ENCODE measurements around the gene RSPO3. TPM values are rescaled to one million over a fixed set of nuclear protein-coding genes. Genes with fewer than 3 reads are reported as not detected.
"Not testable (repeated sequence)": the region's sequence is repeated elsewhere in the genome, so short reads cannot be mapped to it uniquely, and the experiment has no call there.

Gene RSPO3
- total RNA-seq, 1 experiment from 2014 or later: not detected

GRCh38 chr6:127092466-127092865, 26.0 kb upstream of the RSPO3 start:
- intact Hi-C loops (cut with micrococcal nuclease; ENCODE audit: unreplicated experiment): no loop called here
- TF ChIP-seq CTCF (IDR thresholded peaks at IDR 0.05; ENCODE audit: unreplicated experiment): no peak
- DNase-seq: no peak
- Mint-ChIP-seq H3K9me3 (ENCODE audit: low read depth, unreplicated experiment) (no peaks in the 10 kb centered on the region), H3K27me3 (ENCODE audit: unreplicated experiment) (no peaks in the 10 kb centered on the region), H3K36me3 (ENCODE audit: insufficient read depth, unreplicated experiment) (no peaks in the 10 kb centered on the region), H3K4me1 (ENCODE audit: low read depth, unreplicated experiment) (no peaks in the 10 kb centered on the region), H3K27ac (ENCODE audit: unreplicated experiment) (no peak overlapping the region), H3K4me3 (ENCODE audit: low read depth, unreplicated experiment) (no peak overlapping the region)
- no TSS peak for BruUV-seq (replicated peaks)
- CTCF ChIA-PET: no interaction called here

GRCh38 chr6:127094791-127095190, 23.7 kb upstream of the RSPO3 start:
- no TSS peak for BruUV-seq (replicated peaks)
- no peaks in the 10 kb centered on the region for H3K4me1 Mint-ChIP-seq (ENCODE audit: low read depth, unreplicated experiment)
- H3K36me3 Mint-ChIP-seq (ENCODE audit: insufficient read depth, unreplicated experiment): no peaks in the 10 kb centered on the region
- no peak overlapping the region for H3K27ac Mint-ChIP-seq (ENCODE audit: unreplicated experiment)
- TF ChIP-seq CTCF (IDR thresholded peaks at IDR 0.05; ENCODE audit: unreplicated experiment): no peak
- no peaks in the 10 kb centered on the region for H3K27me3 Mint-ChIP-seq (ENCODE audit: unreplicated experiment)
- no peaks in the 10 kb centered on the region for H3K9me3 Mint-ChIP-seq (ENCODE audit: low read depth, unreplicated experiment)
- no peak overlapping the region for H3K4me3 Mint-ChIP-seq (ENCODE audit: low read depth, unreplicated experiment)
- CTCF ChIA-PET: no interaction called here
- DNase-seq: no peak
- intact Hi-C loops (cut with micrococcal nuclease; ENCODE audit: unreplicated experiment): no loop called here

GRCh38 chr6:127096167-127096566, 22.3 kb upstream of the RSPO3 start:
- no peaks in the 10 kb centered on the region for H3K36me3 Mint-ChIP-seq (ENCODE audit: insufficient read depth, unreplicated experiment)
- BruUV-seq (replicated peaks): no TSS peak
- TF ChIP-seq CTCF (IDR thresholded peaks at IDR 0.05; ENCODE audit: unreplicated experiment): no peak
- no peaks in the 10 kb centered on the region for H3K27me3 Mint-ChIP-seq (ENCODE audit: unreplicated experiment)
- CTCF ChIA-PET: no interaction called here
- no peak overlapping the region for H3K27ac Mint-ChIP-seq (ENCODE audit: unreplicated experiment)
- H3K4me1 Mint-ChIP-seq (ENCODE audit: low read depth, unreplicated experiment): no peaks in the 10 kb centered on the region
- no peak for DNase-seq
- intact Hi-C loops (cut with micrococcal nuclease; ENCODE audit: unreplicated experiment): no loop called here
- no peaks in the 10 kb centered on the region for H3K9me3 Mint-ChIP-seq (ENCODE audit: low read depth, unreplicated experiment)
- no peak overlapping the region for H3K4me3 Mint-ChIP-seq (ENCODE audit: low read depth, unreplicated experiment)

- H3K27me3 Mint-ChIP-seq (ENCODE audit: unreplicated experiment); CTCF ChIA-PET; H3K4me3 Mint-ChIP-seq (ENCODE audit: low read depth, unreplicated experiment); H3K9me3 Mint-ChIP-seq (ENCODE audit: low read depth, unreplicated experiment); BruUV-seq (replicated peaks); H3K4me1 Mint-ChIP-seq (ENCODE audit: low read depth, unreplicated experiment); H3K27ac Mint-ChIP-seq (ENCODE audit: unreplicated experiment); DNase-seq; intact Hi-C loops (cut with micrococcal nuclease; ENCODE audit: unreplicated experiment); H3K36me3 Mint-ChIP-seq (ENCODE audit: insufficient read depth, unreplicated experiment): not testable (repeated sequence)
Measured at GRCh38 chr6:127097442-127097841, 21.0 kb upstream of the RSPO3 start.

GRCh38 chr6:127100510-127101140, 17.8 kb upstream of the RSPO3 start:
- Mint-ChIP-seq H3K4me1 (ENCODE audit: low read depth, unreplicated experiment) (no peaks in the 10 kb centered on the region), H3K4me3 (ENCODE audit: low read depth, unreplicated experiment) (no peak overlapping the region), H3K27ac (ENCODE audit: unreplicated experiment) (no peak overlapping the region), H3K9me3 (ENCODE audit: low read depth, unreplicated experiment) (no peaks in the 10 kb centered on the region), H3K27me3 (ENCODE audit: unreplicated experiment) (no peaks in the 10 kb centered on the region), H3K36me3 (ENCODE audit: insufficient read depth, unreplicated experiment) (no peaks in the 10 kb centered on the region)
- no TSS peak for BruUV-seq (replicated peaks)
- DNase-seq: no peak
- TF ChIP-seq CTCF (IDR thresholded peaks at IDR 0.05; ENCODE audit: unreplicated experiment): no peak
- intact Hi-C loops (cut with micrococcal nuclease; ENCODE audit: unreplicated experiment): loop anchor here (10.0 kb wide), 1 partner anchor 296 kb away; no protein-coding TSS in a partner anchor
- CTCF ChIA-PET: interaction anchor here (0.6 to 1.2 kb wide), 4 partner anchors 296 to 1640 kb away, joined by 3 read pairs; no protein-coding TSS in a partner anchor

Data from Calu3 (cell line).